Neural cell (in vitro differentiated cells): ENCODE measurements around the gene GNB1. TPM values are rescaled to one million over a fixed set of nuclear protein-coding genes. Genes with fewer than 3 reads are reported as not detected.

Experiments
- H2AFZ ChIP-seq: fragments of 200-600, 300-800 bp; sonication (generic), shearing (Covaris generic); 2 replicates; pipeline ENCODE4 v1.6.0; 2014; ENCODE audit warnings: low read depth, mild to moderate bottlenecking, antibody characterized with exemption, low read length, moderate library complexity
- H3F3A ChIP-seq: fragments of 200-600 bp; shearing (Covaris generic); 2 replicates; pipeline ENCODE4 v1.6.1; 2016; ENCODE audit warnings: mild to moderate bottlenecking, moderate library complexity, mixed read lengths, antibody characterized with exemption, low read length; ENCODE audit not compliant: insufficient read depth, poor library complexity, severe bottlenecking
- H3K27ac ChIP-seq: fragments of 200-600, 300-800 bp; sonication (generic), shearing (Covaris generic); 2 replicates; pipeline ENCODE4 v1.5.1; 2014; ENCODE audit warnings: mild to moderate bottlenecking, low read length, moderate library complexity
- H3K27me3 ChIP-seq: fragments of 300-800, 200-600 bp; sonication (generic), shearing (Covaris generic); 2 replicates; pipeline ENCODE4 v1.6.0; 2014; ENCODE audit warnings: mild to moderate bottlenecking, low read depth, low read length, moderate library complexity; ENCODE audit not compliant: insufficient read depth
- H3K36me3 ChIP-seq: fragments of 300-800, 200-600 bp; sonication (generic), shearing (Covaris generic); 2 replicates; pipeline ENCODE4 v1.5.1; 2014; ENCODE audit warnings: mild to moderate bottlenecking, antibody characterized with exemption, low read length, moderate library complexity; ENCODE audit not compliant: insufficient read depth
- H3K4me2 ChIP-seq: fragments of 300-800, 200-600 bp; sonication (generic), shearing (Covaris generic); 2 replicates; pipeline ENCODE4 v1.6.0; 2014; ENCODE audit warnings: mild to moderate bottlenecking, low read length
- H3K4me3 ChIP-seq: fragments of 300-800, 200-600 bp; sonication (generic), shearing (Covaris generic); 2 replicates; pipeline ENCODE4 v1.5.1; 2014; ENCODE audit warnings: mild to moderate bottlenecking, low read length, moderate library complexity
- H3K79me2 ChIP-seq: fragments of 200-600 bp; shearing (Covaris generic); replicated peaks from 2 replicates; pipeline ENCODE4 v1.6.0; 2014; ENCODE audit warnings: mild to moderate bottlenecking, low read length, moderate library complexity; ENCODE audit not compliant: insufficient read depth
- H3K9ac ChIP-seq: fragments of 300-800, 200-600 bp; sonication (generic), shearing (Covaris generic); 2 replicates; pipeline ENCODE4 v1.6.1; 2016; ENCODE audit warnings: mild to moderate bottlenecking, low read length, mixed read lengths
- H3K9me2 ChIP-seq: fragments of 200-600 bp; shearing (Covaris generic); 2 replicates; pipeline ENCODE4 v1.6.1; 2016; ENCODE audit warnings: mild to moderate bottlenecking, low read length, mixed read lengths; ENCODE audit not compliant: insufficient read depth
- H3K9me3 ChIP-seq: fragments of 200-600, 300-800 bp; sonication (generic), shearing (Covaris generic); 2 replicates; pipeline ENCODE4 v1.6.1; 2016; ENCODE audit warnings: mild to moderate bottlenecking, mixed run types, low read length, moderate library complexity, mixed read lengths
- H4K20me1 ChIP-seq: fragments of 200-600 bp; shearing (Covaris generic); 2 replicates; pipeline ENCODE4 v1.6.1; 2016; ENCODE audit warnings: mild to moderate bottlenecking, mixed run types; ENCODE audit not compliant: insufficient read depth
- EP300 ChIP-seq: fragments of 450-650 bp; conservative IDR thresholded peaks from 2 replicates; pipeline ENCODE4 v1.6.1; 2014; ENCODE audit warnings: antibody characterized with exemption, mild to moderate bottlenecking, moderate library complexity; ENCODE audit not compliant: poor library complexity, severe bottlenecking
- EZH2 ChIP-seq: fragments of 200-600, 300-800 bp; shearing (Covaris generic), sonication (generic); IDR thresholded peaks from 2 replicates; pipeline ENCODE4 v1.6.1; 2014; ENCODE audit warnings: antibody characterized with exemption, low read length, borderline replicate concordance, mild to moderate bottlenecking; ENCODE audit not compliant: insufficient read depth, poor library complexity, severe bottlenecking
- MXI1 ChIP-seq: fragments of 450-650 bp; conservative IDR thresholded peaks from 2 replicates; pipeline ENCODE4 v1.6.1; 2014; ENCODE audit warnings: antibody characterized with exemption, mild to moderate bottlenecking; ENCODE audit not compliant: poor library complexity, severe bottlenecking
- POLR2AphosphoS5 ChIP-seq: IDR thresholded peaks from 2 replicates; pipeline ENCODE4 v1.6.1; 2012
- RAD21 ChIP-seq: fragments of 450-650 bp; conservative IDR thresholded peaks from 2 replicates; pipeline ENCODE4 v1.6.1; 2014; ENCODE audit warnings: antibody characterized with exemption, mild to moderate bottlenecking, moderate library complexity
- SMC3 ChIP-seq: fragments of 450-650 bp; conservative IDR thresholded peaks from 2 replicates; pipeline ENCODE4 v1.6.1; 2014; ENCODE audit warnings: antibody characterized with exemption, mild to moderate bottlenecking, moderate library complexity; ENCODE audit not compliant: poor library complexity
- TAF1 ChIP-seq: IDR thresholded peaks from 2 replicates; pipeline ENCODE4 v1.6.1; 2012; ENCODE audit warnings: low read depth
- polyA plus RNA-seq: library from polyadenylated mRNA; depleted of rRNA; stranded (reverse); fragments of >200 nt; gene quantifications from 2 replicates; pipeline ENCODE4 v1.2.3, GENCODE V29; 2014
- TF ChIP-seq, protein P1 (sequence below): IDR thresholded peaks from 2 replicates; pipeline ENCODE4 v1.6.1; 2012; ENCODE audit warnings: borderline replicate concordance
- TF ChIP-seq, protein P2 (sequence below): fragments of 450-650 bp; IDR thresholded peaks from 2 replicates; pipeline ENCODE4 v1.5.1; 2014; ENCODE audit warnings: antibody characterized with exemption, mild to moderate bottlenecking, moderate library complexity; ENCODE audit not compliant: poor library complexity, severe bottlenecking

Gene GNB1
- polyA plus RNA-seq, 1 donor from 2014 or later = 325 TPM

DNA sequence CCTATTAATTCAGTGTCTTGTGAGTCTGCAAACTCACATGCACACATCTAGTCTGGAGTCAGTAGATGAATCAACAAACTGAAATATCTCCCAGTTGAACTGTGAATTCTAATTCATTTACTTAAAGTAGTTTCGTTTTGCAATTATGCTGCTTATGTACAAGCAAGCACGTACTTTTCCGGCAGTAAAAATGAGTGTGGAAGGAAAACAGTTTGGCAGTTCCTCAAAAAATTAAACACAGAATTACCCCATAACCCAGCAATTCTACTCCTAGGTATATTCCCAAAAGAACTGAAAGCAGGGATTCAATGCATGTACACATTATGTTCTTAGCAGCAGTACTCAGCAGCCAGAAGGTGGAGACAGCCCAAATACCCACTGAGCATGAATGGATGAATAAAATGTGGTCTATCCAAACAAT is 49.3 kb downstream of the GNB1 start:
- Histone ChIP-seq H3K4me3 (no peak overlapping the region), H3K9me2 (no peaks in the 10 kb centered on the region), H3K27ac (no peak overlapping the region), H3K9me3 (no peaks in the 10 kb centered on the region), H3K9ac (no peak overlapping the region), H4K20me1 (peaks cover 23% of the 10 kb centered on the region), H3K27me3 (no peaks in the 10 kb centered on the region), H3K36me3 (no peaks in the 10 kb centered on the region), H3K4me2 (no peak overlapping the region), H2AFZ (no peak overlapping the region), H3F3A (no peaks in the 10 kb centered on the region), H3K79me2 (peaks cover 81% of the 10 kb centered on the region)
- TF ChIP-seq POLR2AphosphoS5 (no peak), TAF1 (no peak), EZH2 (no peak)
- TF ChIP-seq, protein P1, sequence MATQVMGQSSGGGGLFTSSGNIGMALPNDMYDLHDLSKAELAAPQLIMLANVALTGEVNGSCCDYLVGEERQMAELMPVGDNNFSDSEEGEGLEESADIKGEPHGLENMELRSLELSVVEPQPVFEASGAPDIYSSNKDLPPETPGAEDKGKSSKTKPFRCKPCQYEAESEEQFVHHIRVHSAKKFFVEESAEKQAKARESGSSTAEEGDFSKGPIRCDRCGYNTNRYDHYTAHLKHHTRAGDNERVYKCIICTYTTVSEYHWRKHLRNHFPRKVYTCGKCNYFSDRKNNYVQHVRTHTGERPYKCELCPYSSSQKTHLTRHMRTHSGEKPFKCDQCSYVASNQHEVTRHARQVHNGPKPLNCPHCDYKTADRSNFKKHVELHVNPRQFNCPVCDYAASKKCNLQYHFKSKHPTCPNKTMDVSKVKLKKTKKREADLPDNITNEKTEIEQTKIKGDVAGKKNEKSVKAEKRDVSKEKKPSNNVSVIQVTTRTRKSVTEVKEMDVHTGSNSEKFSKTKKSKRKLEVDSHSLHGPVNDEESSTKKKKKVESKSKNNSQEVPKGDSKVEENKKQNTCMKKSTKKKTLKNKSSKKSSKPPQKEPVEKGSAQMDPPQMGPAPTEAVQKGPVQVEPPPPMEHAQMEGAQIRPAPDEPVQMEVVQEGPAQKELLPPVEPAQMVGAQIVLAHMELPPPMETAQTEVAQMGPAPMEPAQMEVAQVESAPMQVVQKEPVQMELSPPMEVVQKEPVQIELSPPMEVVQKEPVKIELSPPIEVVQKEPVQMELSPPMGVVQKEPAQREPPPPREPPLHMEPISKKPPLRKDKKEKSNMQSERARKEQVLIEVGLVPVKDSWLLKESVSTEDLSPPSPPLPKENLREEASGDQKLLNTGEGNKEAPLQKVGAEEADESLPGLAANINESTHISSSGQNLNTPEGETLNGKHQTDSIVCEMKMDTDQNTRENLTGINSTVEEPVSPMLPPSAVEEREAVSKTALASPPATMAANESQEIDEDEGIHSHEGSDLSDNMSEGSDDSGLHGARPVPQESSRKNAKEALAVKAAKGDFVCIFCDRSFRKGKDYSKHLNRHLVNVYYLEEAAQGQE = no peak

DNA sequence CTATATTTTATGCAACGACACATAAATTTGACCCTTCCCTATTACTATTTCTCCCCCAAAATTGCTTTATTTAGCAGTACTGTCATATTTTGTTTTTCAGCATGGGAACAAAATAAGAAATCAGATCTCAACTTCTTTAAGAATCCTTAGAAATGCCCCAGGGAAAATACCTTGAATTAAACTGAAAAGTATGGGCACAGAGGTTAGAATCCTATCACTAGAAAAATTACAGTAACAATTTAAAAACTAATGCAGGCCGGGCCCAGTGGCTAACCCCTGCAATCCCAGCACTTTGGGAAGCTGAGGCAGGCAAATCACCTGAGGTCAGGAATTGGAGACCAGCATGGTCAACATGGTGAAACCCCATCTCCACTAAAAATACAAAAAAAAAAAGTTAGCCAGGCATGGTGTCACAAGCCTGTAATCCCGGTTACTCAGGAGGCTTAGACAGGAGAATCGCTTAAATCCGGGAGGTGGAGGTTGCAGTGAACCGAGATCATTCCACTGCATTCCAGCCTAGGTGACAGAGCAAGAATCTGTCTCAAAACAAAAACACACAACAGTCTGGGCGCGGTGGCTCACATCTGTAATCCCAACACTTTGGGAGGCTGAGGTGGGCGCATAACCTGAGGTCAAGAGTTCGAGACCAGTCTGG is 51.4 kb downstream of the GNB1 start:
- Histone ChIP-seq H3K4me3 (no peak overlapping the region), H3K9me2 (no peaks in the 10 kb centered on the region), H3K4me2 (no peak overlapping the region), H3K79me2 (peaks cover 80% of the 10 kb centered on the region), H4K20me1 (peaks cover 24% of the 10 kb centered on the region), H3F3A (no peaks in the 10 kb centered on the region), H3K27ac (no peak overlapping the region), H3K9ac (no peak overlapping the region), H3K27me3 (no peaks in the 10 kb centered on the region), H2AFZ (no peak overlapping the region), H3K36me3 (no peaks in the 10 kb centered on the region), H3K9me3 (no peaks in the 10 kb centered on the region)
- TF ChIP-seq RAD21 (no peak), EP300 (no peak), SMC3 (no peak), EZH2 (no peak), POLR2AphosphoS5 (no peak), TAF1 (no peak), MXI1 (no peak)
- TF ChIP-seq, protein P2, sequence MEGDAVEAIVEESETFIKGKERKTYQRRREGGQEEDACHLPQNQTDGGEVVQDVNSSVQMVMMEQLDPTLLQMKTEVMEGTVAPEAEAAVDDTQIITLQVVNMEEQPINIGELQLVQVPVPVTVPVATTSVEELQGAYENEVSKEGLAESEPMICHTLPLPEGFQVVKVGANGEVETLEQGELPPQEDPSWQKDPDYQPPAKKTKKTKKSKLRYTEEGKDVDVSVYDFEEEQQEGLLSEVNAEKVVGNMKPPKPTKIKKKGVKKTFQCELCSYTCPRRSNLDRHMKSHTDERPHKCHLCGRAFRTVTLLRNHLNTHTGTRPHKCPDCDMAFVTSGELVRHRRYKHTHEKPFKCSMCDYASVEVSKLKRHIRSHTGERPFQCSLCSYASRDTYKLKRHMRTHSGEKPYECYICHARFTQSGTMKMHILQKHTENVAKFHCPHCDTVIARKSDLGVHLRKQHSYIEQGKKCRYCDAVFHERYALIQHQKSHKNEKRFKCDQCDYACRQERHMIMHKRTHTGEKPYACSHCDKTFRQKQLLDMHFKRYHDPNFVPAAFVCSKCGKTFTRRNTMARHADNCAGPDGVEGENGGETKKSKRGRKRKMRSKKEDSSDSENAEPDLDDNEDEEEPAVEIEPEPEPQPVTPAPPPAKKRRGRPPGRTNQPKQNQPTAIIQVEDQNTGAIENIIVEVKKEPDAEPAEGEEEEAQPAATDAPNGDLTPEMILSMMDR = no peak
- TF ChIP-seq, protein P1 = no peak
